Activated CD8-positive, alpha-beta memory T cell treated with anti-CD3 and anti-CD28 coated beads, Interleukin-2, amount 50 U/mL, for 1 hour (primary cell): ENCODE data around the gene RASAL1.

Experiments used
- DNase-seq: peaks from one replicate; pipeline ENCODE4 v3.0.0-alpha.2; 2020; ENCODE audit errors: extremely low read depth

RASAL1 gene

DNA sequence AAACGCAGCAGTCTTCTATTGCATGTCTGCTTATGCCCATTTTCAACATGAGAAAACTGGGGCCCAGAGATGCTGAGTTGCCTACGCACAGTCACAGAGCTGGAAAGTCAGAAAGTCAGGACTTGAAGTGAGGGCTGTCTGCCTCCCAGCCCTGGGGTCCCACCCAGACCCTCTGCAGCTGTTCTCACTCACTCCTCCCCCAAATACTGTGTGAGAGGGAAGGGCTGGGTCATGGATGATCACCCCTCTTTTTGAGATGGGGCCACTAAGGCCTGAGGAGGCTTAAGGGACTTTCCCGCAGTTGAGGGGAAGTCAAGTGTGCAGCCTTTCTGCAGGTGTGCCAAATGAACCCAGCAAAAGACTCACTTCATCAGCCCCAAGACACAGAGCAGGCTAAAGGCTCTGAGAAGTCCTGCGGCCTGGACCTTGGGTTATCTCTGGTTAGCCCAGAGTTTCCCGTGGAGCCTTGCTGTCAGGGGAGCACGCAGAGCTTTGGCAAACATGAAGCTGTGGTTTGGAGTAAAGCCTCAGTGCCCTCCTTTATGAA, 60.4 kb downstream of the RASAL1 start:
- no peak for DNase-seq

DNA sequence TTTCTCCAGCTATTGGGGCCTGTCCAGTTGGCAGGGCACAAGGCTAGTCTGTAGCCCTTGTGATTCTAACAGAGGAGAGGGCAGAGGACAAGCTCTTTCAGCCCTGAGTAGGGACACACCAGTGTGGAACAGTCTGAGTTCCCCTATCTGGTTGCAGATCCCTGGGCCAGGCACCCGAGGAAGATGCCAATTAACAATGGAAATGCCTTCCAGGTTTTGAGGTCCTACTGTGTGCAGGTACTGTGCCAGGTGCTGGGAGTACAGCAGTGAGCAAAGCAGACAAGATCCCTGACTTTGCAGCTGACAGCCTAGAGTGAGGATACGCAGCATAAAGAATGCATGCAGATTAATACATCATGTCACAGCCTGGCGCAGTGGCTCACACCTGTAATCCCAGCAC, 62.0 kb downstream of the RASAL1 start:
- no peak for DNase-seq

DNA sequence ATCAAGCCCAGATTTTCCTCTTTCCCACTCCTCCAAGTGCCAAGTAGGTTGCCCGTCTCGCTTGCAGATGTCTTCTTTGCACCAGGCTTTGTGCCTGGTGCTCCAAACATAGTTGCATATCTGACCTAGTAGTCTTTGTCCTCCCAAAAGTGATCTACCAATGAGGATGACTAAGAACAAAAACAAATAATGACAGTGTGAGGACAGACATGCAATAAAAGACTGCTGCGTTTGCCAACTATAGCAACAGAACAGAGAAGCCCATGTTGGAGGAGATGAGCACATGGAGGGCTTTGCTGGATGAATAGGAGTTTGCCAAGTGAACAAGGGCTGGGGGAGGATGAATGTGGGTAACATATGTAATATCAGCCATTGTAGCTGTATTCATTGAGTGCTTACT, 63.4 kb downstream of the RASAL1 start:
- DNase-seq: no peak

DNA sequence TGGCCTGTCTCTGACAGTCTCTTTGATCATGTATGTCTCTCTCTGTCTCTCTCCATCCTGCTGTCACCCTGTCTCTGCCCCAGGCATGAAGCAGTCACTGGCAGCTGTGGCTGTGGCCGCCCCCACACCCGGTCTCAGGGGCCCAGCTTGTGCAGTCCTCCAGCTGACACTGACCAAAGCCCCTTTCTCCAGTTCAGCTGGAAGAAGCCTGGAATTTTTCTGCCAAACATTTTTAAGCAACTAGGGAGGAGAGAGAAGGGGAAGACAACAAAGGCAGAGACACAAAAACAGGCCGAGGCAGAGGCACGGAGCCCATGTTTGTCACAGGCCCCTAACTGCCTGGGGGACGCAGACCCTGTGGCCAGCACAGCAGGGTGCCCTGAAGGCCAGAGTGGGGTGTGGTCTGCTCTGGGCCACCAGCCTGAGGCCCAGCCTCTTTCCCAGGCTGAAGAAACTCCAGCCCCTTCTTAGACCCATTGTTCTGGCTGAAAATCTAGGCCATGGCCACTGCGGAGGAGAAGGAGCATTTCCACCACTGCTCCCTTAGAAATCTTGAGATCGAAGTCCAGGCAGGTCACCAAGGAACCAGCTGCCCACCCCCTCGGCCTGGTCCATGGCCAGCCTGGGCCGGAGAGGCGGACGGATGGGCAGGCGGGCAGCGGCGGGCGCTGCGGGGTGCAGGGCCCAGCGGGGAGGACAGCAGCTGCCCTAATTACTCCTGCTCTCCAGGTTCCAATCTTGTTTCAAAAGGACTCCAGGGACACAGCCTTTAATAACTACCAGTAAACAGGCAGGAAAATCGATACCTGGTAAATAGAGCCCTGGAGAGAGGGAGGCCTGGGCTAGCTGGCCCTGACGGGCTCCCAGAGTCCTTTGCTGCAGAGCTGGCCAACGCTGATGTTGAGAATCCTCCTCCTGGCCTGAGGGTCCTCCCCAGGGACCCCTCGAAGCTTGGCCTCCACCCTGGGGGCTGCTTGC, 64.1 kb downstream of the RASAL1 start:
- DNase-seq: no peak

DNA sequence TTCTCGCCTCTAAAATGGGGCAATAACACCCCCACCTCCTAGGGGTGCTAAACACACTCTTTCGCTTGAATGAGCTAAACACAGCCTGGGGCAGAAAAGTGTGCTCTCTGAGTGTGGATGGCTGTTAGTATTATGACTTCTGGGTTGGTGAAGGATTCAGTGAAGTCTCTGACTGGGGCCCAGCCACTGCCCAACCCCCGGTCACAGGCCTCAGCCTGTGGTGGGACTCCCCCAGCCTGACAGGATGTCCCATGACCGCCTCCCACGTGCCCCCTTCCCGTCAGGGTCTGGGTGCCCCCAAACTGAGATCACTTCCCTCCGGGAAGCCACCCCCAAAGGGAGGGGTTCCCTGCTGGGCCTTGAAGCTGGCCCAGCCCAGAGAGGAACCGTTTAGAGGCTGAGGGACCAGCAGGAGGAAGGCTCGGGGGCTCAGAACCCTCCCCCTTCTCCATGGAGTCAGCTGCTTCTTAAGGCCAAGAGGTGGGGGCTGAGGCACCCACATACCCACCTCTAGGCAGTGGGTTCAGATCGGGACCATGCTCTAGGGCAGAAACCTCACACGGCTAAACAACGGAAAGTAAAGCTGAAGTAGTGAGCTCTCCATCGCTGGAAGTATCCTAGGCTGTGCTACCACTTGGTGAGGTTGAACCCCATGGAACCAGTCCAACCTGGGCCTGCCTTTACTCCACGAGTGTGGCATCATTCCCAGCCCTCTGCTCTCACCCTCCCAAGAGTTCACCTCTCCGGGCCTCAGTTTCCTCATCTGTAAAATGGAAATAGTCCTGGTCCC, 65.2 kb downstream of the RASAL1 start:
- no peak for DNase-seq

DNA sequence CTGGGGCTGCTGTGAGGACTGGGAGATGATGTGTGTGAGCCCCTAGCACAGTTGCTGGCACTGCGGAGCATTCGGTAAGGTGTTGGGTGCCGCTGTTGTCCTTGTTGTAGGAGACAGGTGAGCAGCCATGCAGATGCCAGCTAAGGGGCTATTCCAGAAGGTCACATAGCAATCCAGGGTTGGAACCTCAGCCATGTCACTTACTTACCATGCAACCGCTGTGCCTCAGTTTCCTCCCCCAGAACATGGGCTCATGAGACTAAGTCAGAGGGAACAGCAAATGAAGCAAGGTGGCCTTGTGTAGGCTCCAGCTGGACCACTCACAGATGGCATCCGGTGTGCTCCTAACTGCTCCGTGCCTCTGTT, 65.8 kb downstream of the RASAL1 start:
- no peak for DNase-seq

DNA sequence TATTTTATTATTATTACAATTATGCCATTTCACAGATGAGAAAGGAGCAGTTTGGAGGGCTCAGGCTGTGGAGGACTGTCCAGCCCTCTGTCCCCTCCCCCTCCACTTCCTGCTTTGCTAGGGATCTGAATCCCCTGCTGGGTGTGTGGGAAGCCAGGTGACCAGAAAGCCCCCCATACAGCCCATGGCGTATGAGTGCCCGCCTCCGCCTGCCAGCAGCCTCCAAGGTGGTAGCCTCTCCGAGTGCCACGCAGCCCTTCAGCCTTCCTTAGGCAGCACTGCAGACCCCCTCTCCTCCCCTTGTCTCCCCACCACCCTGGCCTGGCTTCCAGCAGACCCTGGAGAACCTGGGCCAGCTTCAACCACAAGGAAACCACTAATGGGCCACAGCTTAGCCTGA, 66.4 kb downstream of the RASAL1 start:
- DNase-seq: no peak

DNA sequence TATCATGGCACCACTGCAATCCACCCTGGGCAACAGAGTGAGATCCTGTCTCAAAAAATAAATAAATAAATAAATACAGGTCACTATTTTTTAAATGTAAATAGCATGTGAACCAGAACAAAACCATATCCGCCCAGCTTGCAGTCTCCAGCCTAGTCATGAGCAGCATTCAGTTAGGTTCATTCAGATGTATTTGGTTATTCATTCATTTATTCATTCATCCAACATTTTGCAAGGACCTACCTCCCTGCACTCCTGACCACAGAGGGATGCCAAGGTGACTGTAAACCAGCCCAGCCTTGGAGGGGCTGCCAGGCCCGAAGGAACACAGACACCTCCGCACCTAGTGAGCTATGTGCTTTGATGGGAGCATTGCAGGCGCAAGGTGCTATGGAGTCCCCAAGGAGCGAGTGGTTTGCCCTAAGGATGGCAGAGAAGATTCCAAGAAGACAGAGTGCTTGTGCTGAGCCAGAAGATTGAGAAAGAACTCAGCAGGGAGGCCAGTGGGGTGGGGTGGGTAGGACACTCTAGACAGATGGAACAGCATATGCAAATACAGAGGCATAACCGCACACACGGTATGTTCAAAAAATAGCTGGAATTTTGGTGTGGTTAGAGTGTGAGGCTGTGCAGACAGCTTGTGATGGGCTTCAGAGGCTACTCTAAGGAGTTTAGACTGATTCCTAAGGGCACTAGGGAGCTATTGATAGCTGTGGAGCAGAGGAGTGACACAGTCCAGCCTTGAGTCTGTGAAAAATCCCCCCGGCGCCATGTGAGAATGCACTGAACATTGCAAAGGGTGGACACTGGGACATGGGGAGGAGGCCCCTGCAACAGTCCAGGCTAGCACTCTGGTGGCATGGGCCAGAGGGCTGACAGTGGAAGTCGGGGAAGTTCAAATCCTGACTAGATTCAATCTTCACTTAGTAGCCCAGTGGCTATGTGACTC, 67.3 kb downstream of the RASAL1 start:
- DNase-seq: no peak

DNA sequence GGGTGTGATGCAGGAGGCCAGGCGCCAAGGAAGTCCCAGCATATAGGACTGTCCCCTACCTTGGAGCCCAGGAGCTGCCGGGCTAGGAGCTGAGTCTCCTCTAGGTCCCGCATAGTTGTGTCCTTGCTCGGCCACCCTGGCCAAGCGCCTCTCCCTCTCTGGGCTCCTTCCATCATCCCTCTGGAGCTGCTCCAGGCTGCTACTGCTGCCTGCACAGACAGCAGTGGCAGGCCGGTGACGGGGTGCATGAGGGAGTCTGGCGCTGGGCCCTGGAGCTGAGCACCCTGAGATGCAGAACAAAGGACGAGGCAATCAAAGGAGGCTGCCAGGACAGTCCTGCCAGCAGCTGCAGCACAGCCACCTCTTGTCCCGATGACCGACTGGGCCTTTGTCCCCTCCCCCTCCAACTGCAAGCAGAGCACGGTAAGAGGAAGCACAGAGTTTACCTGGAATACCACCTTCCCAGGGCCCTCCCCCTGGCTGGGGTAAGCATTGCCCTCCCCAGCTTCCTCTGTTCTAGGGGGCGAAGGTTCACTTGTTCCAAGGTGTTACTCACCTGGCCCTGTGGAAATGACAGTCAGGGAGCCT, 68.7 kb downstream of the RASAL1 start:
- no peak for DNase-seq

DNA sequence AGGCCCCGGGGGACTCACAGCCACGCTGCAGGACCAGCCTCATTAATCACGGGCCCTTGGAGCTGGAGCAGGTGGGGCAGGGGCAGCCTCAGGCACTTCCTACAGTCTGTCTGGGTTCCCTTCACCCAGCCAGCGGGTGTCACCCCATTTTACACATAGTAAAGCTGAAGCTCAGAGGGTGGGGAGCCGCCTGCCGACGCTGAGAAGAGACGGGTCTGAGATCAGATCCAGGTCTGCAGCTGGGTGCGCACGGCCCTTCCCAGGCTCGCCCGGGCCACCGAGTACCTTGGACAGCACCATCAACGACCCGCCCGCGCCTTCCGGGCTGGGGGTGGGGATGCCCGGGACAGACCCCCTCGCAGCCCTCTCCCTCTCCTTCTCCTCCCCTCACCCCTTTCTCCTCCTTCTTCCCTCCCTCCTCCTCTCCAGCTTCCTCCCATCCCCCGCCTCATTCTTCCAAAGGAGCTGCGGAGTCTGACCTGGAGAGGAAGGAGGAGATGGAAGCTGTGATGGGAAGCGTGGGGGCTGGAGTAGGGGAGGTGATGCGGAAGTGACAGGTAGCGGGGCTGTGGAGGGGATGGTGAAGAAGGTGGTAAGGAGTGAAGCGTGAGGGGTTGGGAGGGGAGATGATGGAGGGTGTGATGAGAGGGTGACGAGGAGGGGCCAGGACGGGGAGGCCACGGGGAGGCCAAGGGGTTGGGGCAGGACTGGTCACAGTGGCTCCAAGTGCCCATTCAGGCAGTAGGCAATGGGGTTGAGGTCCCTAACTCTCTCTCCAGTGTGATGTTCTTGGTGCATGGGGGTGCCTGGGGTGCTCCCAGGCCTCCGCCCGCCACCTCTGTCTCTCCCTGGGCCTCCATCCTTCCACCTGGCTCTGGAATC, 70.2 kb downstream of the RASAL1 start:
- no peak for DNase-seq

DNA sequence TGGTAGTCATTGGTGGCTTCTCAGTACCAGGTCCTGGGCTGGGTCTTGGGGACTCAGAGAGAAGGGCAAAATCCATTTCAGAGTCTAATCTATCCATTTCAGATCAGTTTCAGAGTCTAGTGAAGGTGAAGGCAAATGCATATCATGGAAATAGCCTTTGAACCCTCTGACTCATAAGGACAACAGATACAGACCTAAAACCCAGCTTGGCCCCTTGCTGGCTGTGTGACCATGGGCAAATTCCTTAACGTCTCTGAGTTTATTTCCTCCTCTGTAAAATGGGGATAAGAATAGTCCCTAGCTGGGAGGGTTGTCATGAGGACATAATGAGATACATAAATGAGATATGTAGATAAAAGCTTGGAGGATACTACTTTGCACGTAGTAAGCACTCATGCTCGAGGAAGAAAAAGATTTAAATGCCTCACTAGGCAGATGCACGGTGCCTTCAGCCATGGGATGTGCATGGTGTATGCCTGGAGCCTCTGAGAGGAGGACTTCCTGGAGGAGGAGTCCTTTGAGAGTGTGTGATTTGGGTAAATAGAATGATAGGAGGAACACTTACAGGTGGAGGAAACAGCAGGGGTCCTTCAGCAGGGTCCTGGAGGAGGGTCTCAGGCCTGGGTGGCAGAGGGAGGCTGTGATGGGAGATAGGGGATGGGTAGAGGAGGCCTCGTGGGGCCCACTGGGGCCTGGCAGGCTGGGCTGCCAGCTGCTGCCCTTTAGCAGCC, 71.0 kb downstream of the RASAL1 start:
- DNase-seq: no peak

DNA sequence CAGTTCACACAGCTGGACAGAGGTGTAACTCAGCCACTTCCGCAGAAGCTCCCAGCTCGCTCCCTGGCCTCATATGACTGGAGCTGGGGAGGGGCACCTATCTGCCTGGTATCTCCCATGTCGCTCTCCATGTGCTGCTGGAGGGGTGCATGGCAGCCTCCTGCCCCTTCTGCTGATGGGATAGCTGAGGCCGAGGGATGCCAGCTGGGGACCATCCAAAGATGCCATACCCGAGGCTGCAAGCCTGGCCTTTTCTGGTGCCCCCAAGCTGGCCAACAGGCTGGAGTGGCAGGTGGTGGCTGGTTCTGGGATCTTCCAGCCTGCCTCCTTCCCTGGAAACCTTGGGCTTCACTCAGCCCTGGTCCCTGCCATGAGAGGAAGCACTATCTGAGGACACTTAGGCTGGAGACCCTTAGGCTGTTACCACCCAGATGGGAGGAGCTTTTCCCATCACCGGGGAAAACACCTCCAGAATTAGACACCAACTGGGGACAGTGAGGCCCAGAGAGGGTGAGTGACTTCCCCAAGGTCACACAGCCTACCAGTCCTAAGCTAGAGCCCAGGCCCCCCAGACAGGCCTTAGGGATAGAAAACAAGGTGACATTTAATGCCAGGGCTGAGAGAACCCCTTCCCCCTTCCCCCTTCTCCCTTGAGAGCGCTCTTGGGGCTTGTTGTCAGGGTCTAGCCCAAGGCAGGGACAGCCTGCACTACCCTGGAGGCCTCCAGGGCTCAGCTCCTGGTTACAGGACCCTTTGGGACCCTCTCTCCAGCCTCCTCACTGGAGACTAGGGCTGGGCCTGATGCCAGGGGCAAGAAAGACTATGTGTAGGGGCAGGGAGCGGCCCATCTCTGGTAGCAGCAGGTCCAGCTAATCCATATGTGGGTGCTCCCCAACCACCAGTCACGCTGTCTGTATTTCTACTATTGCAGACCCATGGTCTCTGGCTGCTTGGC, 71.9 kb downstream of the RASAL1 start:
- DNase-seq: no peak

DNA sequence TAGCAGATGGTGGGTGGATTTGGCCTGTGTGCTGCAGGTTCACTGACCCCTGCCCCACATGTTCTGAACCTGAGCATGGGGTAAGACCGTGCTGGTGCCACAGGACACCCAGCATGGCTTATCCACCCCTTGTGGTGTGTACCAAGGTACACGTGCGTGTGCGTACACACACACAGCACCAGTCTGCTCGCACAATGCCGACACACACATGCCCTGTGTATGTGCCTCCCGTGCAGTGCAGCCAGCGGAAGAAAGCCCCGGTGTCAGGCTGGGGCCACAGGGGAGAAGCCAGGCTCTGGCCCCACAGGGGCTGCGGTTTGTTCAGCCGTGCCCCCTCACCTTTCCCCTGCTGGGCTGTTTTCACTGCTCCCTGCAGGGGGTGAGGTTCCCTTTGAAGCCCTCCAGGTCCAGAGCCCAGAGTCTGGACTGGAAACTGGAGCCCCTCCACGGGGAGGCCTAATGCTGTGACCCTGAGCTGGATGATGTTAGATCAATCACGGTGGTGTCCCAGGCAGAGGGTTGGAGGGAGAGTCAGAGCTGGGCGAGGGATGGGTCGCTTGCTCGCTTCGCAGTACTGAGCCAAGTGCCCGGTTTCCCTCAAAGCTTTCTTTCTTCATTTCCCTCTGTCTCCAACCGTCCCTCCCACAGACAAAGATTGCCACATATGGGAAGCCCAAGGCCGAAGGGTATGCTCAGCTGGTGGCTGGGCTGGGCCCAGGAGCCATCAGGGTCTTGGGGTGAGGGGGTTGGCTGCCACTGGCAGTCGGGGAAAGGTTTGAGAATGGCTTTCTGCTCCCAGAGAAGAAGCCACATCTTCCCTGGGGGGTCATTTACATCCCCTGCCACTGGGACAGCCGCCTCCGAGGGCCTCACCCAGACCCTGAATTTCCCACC, 72.8 kb downstream of the RASAL1 start:
- DNase-seq: no peak

DNA sequence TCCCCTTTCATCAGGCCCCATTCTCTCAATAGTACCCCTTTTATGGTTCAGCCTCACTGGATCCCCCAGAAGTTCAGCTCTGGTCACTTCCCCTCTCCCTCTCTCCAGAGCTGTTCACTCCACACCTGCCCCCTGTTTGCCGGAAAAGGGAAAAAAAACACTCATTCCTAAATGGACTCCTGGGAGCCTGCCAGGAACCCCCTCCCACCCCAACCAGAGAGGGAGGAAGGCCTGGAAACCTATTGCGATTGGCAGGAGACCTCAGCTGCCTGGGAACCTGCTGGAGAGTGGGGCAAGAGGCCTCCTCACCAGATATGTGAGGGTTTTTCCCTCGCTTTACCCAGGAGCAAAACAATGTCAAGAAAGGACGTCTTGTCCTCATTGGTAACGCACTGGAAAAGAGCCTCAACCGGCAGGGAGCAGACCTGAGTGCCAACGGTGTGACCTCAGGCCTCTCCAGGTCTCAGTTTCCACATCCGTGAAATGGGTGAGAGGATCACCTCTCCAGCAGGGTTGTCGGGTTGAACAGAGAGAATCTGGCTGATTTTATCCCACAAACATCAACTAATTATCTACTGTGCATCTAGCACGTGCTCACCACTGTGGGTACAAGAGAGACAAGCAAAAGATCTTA, 74.4 kb downstream of the RASAL1 start:
- DNase-seq: no peak

DNA sequence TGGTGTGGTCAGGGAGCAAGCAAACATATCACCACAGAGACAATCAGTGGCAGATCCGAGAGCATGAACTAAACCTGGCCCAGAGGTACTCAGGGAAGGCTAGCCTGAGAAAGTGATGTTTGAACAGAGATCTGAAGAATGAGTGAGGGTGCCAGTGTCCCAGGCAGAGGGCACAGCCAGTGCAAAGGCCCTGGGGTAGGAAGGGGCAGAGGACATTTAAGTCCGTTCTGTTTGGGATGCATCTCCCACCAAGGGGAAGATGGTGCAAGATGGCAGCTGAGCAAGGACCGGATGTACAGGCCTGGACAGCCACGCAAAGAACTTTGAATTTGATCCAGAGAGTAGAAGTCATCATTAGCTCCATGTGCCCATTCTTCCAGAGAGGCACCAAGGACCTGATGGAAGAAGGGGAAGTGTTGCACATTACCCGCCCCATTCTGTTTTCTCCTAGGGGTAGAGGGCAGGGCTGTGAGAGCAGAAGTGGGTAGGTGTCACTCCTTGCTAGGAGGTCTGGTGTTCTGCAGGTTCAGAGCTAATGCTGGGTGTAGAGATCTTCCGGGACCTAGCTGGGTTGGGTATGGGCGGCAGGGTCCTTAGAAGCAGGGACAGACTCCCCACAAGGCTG, 75.1 kb downstream of the RASAL1 start:
- DNase-seq: no peak

DNA sequence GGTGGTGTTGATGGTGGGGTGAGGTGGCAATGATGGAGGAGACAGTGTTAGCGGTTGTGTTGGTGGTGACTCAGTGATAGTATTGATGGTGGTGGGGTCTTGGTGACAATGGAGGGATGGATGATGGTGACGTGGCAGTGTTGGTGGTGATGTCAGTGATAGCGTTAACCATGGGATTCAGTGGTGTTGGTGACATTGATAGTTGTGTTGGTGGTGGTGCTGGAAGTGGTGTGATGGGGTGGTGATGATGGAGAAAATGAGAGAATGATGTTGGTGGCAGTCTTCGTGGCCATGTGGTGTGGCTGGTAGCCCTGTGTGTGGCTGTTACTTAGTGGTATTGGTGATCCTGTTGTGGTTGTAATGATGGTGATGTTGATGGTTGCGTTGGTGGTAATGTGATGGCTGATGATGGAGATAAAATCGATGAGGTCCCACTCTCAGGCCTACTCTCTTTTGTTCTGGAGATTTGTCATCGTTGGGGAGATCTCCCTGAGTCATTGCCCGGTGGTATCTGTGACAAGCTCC, 76.4 kb downstream of the RASAL1 start:
- DNase-seq: no peak
